GOT3 (cell line): ENCODE results near the gene APCDD1L.
"Not testable (repeated sequence)": the region's sequence is repeated elsewhere in the genome, so short reads cannot be mapped to it uniquely, and the experiment has no call there.

ENCODE experiments used
- DNase-seq: peaks from one replicate; lab custom pipeline; 2025; ENCODE audit warnings: mixed read lengths; lab: John Stamatoyannopoulos, UW

APCDD1L gene

GRCh38 chr20:58416057-58416456 is 99.1 kb downstream of the APCDD1L start:
- DNase-seq = no peak

GRCh38 chr20:58414786-58415185 is 100.4 kb downstream of the APCDD1L start:
- DNase-seq = not testable (repeated sequence)

- DNase-seq = not testable (repeated sequence)
Observed at GRCh38 chr20:58414216-58414615, 101.0 kb downstream of the APCDD1L start.
